H9 (cell line): Measurements from ENCODE around the gene CORO7. TPM values are rescaled to one million over a fixed set of nuclear protein-coding genes. Genes with fewer than 3 reads are reported as not detected.

Experiments used
- DNase-seq: peaks from one replicate; pipeline ENCODE4 v3.0.0-alpha.2; 2017
- H2AFZ ChIP-seq: one replicate; pipeline ENCODE4 v1.6.1; 2013; ENCODE audit warnings: mild to moderate bottlenecking, low read length, control low read depth, moderate library complexity
- H2AK5ac ChIP-seq: 2 replicates; pipeline ENCODE4 v1.6.1; 2013; ENCODE audit warnings: low read length, control low read depth, mixed read lengths; ENCODE audit not compliant: insufficient read length
- H2BK120ac ChIP-seq: one replicate; pipeline ENCODE4 v1.6.1; 2013; ENCODE audit warnings: low read depth, mild to moderate bottlenecking, low read length, control low read depth, inconsistent platforms; ENCODE audit not compliant: poor library complexity, severe bottlenecking
- H2BK12ac ChIP-seq: 2 replicates; pipeline ENCODE4 v1.6.1; 2013; ENCODE audit warnings: low read length, control low read depth, mixed read lengths, low read depth; ENCODE audit not compliant: insufficient read length
- H2BK15ac ChIP-seq: 2 replicates; pipeline ENCODE4 v1.6.1; 2013; ENCODE audit warnings: low read depth, low read length, control low read depth
- H2BK20ac ChIP-seq: one replicate; pipeline ENCODE4 v1.6.1; 2013; ENCODE audit warnings: low read depth, mild to moderate bottlenecking, low read length, control low read depth, inconsistent platforms; ENCODE audit not compliant: poor library complexity, severe bottlenecking
- H2BK5ac ChIP-seq: 2 replicates; pipeline ENCODE4 v1.6.1; 2013; ENCODE audit warnings: low read length, control low read depth, mixed read lengths; ENCODE audit not compliant: insufficient read length
- H3K14ac ChIP-seq: 2 replicates; pipeline ENCODE4 v1.6.1; 2013; ENCODE audit warnings: low read length, control low read depth; ENCODE audit not compliant: insufficient read depth
- H3K18ac ChIP-seq: 2 replicates; pipeline ENCODE4 v1.6.1; 2013; ENCODE audit warnings: low read depth, mild to moderate bottlenecking, mixed read lengths, low read length, control low read depth; ENCODE audit not compliant: insufficient read length
- H3K23ac ChIP-seq: 2 replicates; pipeline ENCODE4 v1.6.1; 2013; ENCODE audit warnings: low read length, control low read depth, mixed read lengths, low read depth; ENCODE audit not compliant: insufficient read length
- H3K23me2 ChIP-seq: 2 replicates; pipeline ENCODE4 v1.6.1; 2013; ENCODE audit warnings: low read depth, mild to moderate bottlenecking, mixed read lengths, low read length, control low read depth; ENCODE audit not compliant: insufficient read length, poor library complexity, severe bottlenecking
- H3K27ac ChIP-seq: 2 replicates; pipeline ENCODE4 v1.5.1; 2013; ENCODE audit warnings: low read length, control low read depth, mixed read lengths, low read depth; ENCODE audit not compliant: insufficient read length
- H3K27me3 ChIP-seq: 2 replicates; pipeline ENCODE4 v1.6.1; 2013; ENCODE audit warnings: low read length, control low read depth, inconsistent platforms; ENCODE audit not compliant: insufficient read depth
- H3K4ac ChIP-seq: 2 replicates; pipeline ENCODE4 v1.6.1; 2013; ENCODE audit warnings: low read depth, mild to moderate bottlenecking, control low read depth, inconsistent platforms, low read length, moderate library complexity
- H3K4me1 ChIP-seq: 2 replicates; pipeline ENCODE4 v1.6.1; 2013; ENCODE audit warnings: low read length, control low read depth, inconsistent platforms; ENCODE audit not compliant: insufficient read depth
- H3K4me2 ChIP-seq: 2 replicates; pipeline ENCODE4 v1.6.1; 2013; ENCODE audit warnings: low read length, control low read depth, mixed read lengths; ENCODE audit not compliant: insufficient read length, insufficient read depth
- H3K56ac ChIP-seq: 2 replicates; pipeline ENCODE4 v1.6.1; 2013; ENCODE audit warnings: low read depth, mild to moderate bottlenecking, mixed read lengths, low read length, control low read depth; ENCODE audit not compliant: insufficient read length
- H3K79me1 ChIP-seq: 2 replicates; pipeline ENCODE4 v1.6.1; 2013; ENCODE audit warnings: low read depth, mild to moderate bottlenecking, moderate library complexity, low read length, control low read depth, inconsistent platforms; ENCODE audit not compliant: insufficient read depth, poor library complexity, severe bottlenecking
- H3K79me2 ChIP-seq: 2 replicates; pipeline ENCODE4 v1.6.1; 2013; ENCODE audit warnings: low read length, control low read depth, inconsistent platforms; ENCODE audit not compliant: insufficient read depth
- H3K9ac ChIP-seq: 2 replicates; pipeline ENCODE4 v1.6.1; 2013; ENCODE audit warnings: low read length, control low read depth, mixed read lengths; ENCODE audit not compliant: insufficient read length; ENCODE audit errors: extremely low read depth
- H3K9me3 ChIP-seq: one replicate; pipeline ENCODE4 v1.6.1; 2013; ENCODE audit warnings: low read depth, low read length, inconsistent platforms; ENCODE audit not compliant: control insufficient read depth
- H3T11ph ChIP-seq: one replicate; pipeline ENCODE4 v1.6.1; 2013; ENCODE audit warnings: mild to moderate bottlenecking, low read length, control low read depth, inconsistent platforms
- H4K20me1 ChIP-seq: one replicate; pipeline ENCODE4 v1.6.1; 2013; ENCODE audit not compliant: control insufficient read depth, insufficient read length, insufficient read depth
- H4K5ac ChIP-seq: 2 replicates; pipeline ENCODE4 v1.6.1; 2013; ENCODE audit warnings: low read depth, mild to moderate bottlenecking, mixed read lengths, low read length, control low read depth; ENCODE audit not compliant: insufficient read length
- H4K8ac ChIP-seq: replicated peaks from 2 replicates; pipeline ENCODE4 v1.6.1; 2013; ENCODE audit warnings: low read length, control low read depth, mixed read lengths, low read depth; ENCODE audit not compliant: insufficient read length
- H4K91ac ChIP-seq: 2 replicates; pipeline ENCODE4 v1.6.1; 2013; ENCODE audit warnings: low read depth, mild to moderate bottlenecking, moderate library complexity, mixed read lengths, low read length, control low read depth; ENCODE audit not compliant: insufficient read length
- H3K27ac Mint-ChIP-seq, 3 experiments: 2 replicates in 2 of 3; 3 replicates in 1 of 3; pipeline ENCODE4 v1.8.0; 2020 to 2021; ENCODE audit warnings: mixed read lengths in 3 of 3, mild to moderate bottlenecking in 1 of 3, moderate library complexity in 1 of 3
- H3K27me3 Mint-ChIP-seq: 2 replicates; pipeline ENCODE4 v1.8.0; 2021; ENCODE audit warnings: low read depth, mild to moderate bottlenecking, moderate library complexity, mixed read lengths
- H3K36me3 Mint-ChIP-seq, 3 experiments: 2 replicates in 2 of 3; 3 replicates in 1 of 3; pipeline ENCODE4 v1.8.0; 2020 to 2021; ENCODE audit warnings: low read depth in 3 of 3, mixed read lengths in 3 of 3; ENCODE audit not compliant: insufficient read depth in 1 of 3
- H3K4me1 Mint-ChIP-seq, 2 experiments: 2 replicates each; pipeline ENCODE4 v1.8.0; 2020; ENCODE audit warnings: mixed read lengths in 2 of 2
- H3K4me3 Mint-ChIP-seq, 2 experiments: 2 replicates in 1 of 2; 3 replicates in 1 of 2; pipeline ENCODE4 v1.8.0; 2020 to 2021; ENCODE audit warnings: mild to moderate bottlenecking in 2 of 2, mixed read lengths in 2 of 2, moderate library complexity in 1 of 2
- H3K9me3 Mint-ChIP-seq, 2 experiments: 2 replicates in 1 of 2; 3 replicates in 1 of 2; pipeline ENCODE4 v1.8.0; 2020; ENCODE audit warnings: mild to moderate bottlenecking in 2 of 2, mixed read lengths in 2 of 2, moderate library complexity in 1 of 2
- WGBS: extraction: QIAGEN DNeasy Blood & Tissue Kit; methylation state at CpG from one replicate; pipeline ENCODE4 v1.1.7; 2013; ENCODE audit warnings: missing lambda C conversion rate, low lambda C conversion rate, mixed read lengths; ENCODE audit not compliant: insufficient read length; ENCODE audit errors: extremely low coverage; 5-methylcytosine and 5-hydroxymethylcytosine counted together
- total RNA-seq: library from RNA; stranded (reverse); gene quantifications from 2 replicates; pipeline ENCODE4 v1.2.1, GENCODE V29; 2021
- TF ChIP-seq, protein P1 (sequence below): fragments of 200-600 bp; sonication (generic); conservative IDR thresholded peaks from 3 replicates; pipeline ENCODE4 v1.8.0; 2021; ENCODE audit warnings: antibody characterized with exemption, mild to moderate bottlenecking

Gene CORO7
- total RNA-seq, 1 experiment from 2014 or later, result 38.4 TPM

DNA sequence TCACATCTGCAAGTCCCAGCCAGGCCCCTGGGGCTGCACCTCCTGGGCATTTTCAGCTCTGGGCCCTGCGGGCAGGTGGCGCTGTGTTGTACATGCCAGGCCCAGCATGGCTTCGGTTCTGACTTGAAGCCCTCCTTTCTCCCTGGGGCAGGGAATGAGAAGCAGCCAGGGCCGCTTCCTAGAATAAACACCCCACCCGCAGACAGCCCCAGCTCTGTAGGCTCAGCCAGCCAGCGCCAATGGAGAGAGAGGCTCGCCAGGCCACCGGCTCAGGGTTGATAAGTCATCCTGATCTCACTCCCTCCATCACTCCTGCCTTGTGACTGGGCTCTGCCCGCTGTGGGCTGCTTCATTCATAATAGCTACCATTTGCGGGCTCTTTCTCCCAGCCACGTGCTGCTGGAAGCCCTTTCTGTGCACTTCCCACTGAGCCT is 106.5 kb downstream of the CORO7 start:
- peaks cover 1% of the 10 kb centered on the region for H3K23me2 ChIP-seq
- H3K4me1 ChIP-seq, result peaks cover 3% of the 10 kb centered on the region; the same call in 1 of the 2 replicates
- no peak overlapping the region for H3T11ph ChIP-seq
- no peak overlapping the region for H2AFZ ChIP-seq
- TF ChIP-seq, protein P1, sequence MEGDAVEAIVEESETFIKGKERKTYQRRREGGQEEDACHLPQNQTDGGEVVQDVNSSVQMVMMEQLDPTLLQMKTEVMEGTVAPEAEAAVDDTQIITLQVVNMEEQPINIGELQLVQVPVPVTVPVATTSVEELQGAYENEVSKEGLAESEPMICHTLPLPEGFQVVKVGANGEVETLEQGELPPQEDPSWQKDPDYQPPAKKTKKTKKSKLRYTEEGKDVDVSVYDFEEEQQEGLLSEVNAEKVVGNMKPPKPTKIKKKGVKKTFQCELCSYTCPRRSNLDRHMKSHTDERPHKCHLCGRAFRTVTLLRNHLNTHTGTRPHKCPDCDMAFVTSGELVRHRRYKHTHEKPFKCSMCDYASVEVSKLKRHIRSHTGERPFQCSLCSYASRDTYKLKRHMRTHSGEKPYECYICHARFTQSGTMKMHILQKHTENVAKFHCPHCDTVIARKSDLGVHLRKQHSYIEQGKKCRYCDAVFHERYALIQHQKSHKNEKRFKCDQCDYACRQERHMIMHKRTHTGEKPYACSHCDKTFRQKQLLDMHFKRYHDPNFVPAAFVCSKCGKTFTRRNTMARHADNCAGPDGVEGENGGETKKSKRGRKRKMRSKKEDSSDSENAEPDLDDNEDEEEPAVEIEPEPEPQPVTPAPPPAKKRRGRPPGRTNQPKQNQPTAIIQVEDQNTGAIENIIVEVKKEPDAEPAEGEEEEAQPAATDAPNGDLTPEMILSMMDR, result peak; percentile 92
- no peak overlapping the region for H3K56ac ChIP-seq
- no peak overlapping the region for H2BK120ac ChIP-seq
- H3K79me1 ChIP-seq, result no peaks in the 10 kb centered on the region
- H2BK12ac ChIP-seq, result no peak overlapping the region
- no peak overlapping the region for H4K8ac ChIP-seq
- no peak overlapping the region for H3K23ac ChIP-seq
- Mint-ChIP-seq H3K4me1 (peaks cover 29 to 35% of the 10 kb centered on the region in 2 experiments), H3K36me3 (peaks cover 2 to 9% (median 7%) of the 10 kb centered on the region in 3 experiments; a peak in 4 of 7 replicates), H3K4me3 (peak overlapping the region in 1 of 2 experiments; percentile 17; a peak in 1 of 5 replicates), H3K27ac (peak overlapping the region in 1 of 3 experiments; percentile 58; a peak in 1 of 7 replicates), H3K9me3 (peaks cover 0 to 3% of the 10 kb centered on the region in 2 experiments; a peak in 3 of 5 replicates), H3K27me3 (peaks cover 28% of the 10 kb centered on the region)
- H3K4me2 ChIP-seq, result no peak overlapping the region
- H3K9me3 ChIP-seq, result no peaks in the 10 kb centered on the region
- no peaks in the 10 kb centered on the region for H4K20me1 ChIP-seq
- no peak overlapping the region for H2AK5ac ChIP-seq
- no peak overlapping the region for H3K27ac ChIP-seq
- H3K14ac ChIP-seq, result 0 out of 2 replicates have a peak overlapping the region, but pooled peaks have one; percentile 58
- DNase-seq, result peak; percentile 95
- no CpG with 5 or more reads among the region's 11 CpGs for WGBS
- no peak overlapping the region for H2BK15ac ChIP-seq
- no peaks in the 10 kb centered on the region; the same call in 1 of the 2 replicates for H3K79me2 ChIP-seq
- H3K9ac ChIP-seq, result no peak overlapping the region
- no peak overlapping the region for H4K91ac ChIP-seq
- no peaks in the 10 kb centered on the region; the same call in 1 of the 2 replicates for H3K27me3 ChIP-seq
- peak overlapping the region; percentile 60 for H3K18ac ChIP-seq
- H4K5ac ChIP-seq, result no peak overlapping the region
- no peak overlapping the region for H2BK5ac ChIP-seq
- H3K4ac ChIP-seq, result no peak overlapping the region
- H2BK20ac ChIP-seq, result no peak overlapping the region
